HCT116 (cell line): Measurements from ENCODE around the gene C11orf21. TPM values are rescaled to one million over a fixed set of nuclear protein-coding genes. Genes with fewer than 3 reads are reported as not detected.

Experiments used
- ATAC-seq: fragments of 200-7000 bp; cut with Tn5 transposase; 2 replicates; pipeline ENCODE4 v1.9.1; 2020; ENCODE audit warnings: mild to moderate bottlenecking, moderate library complexity
- BruUV-seq: library from RNA; stranded (reverse); fragments of 400-500 nt; replicated peaks from 2 replicates; lab custom pipeline; 2021; lab: Mats Ljungman, UMichigan
- CTCF ChIA-PET: fragments of 300-600 bp; sonication (Branson Sonifier 250); formaldehyde crosslinking; loops from one replicate; lab custom pipeline; 2021; ENCODE audit warnings: antibody characterized with exemption; lab: Charles Lee
- POLR2A ChIA-PET: fragments of 300-600, 350-600 bp; sonication (Branson Sonifier 250); formaldehyde crosslinking; loops from one replicate; lab custom pipeline; 2021; ENCODE audit warnings: antibody characterized with exemption; lab: Charles Lee
- RAD21 ChIA-PET, 2 experiments: fragments of 300-600 bp; sonication (Branson Sonifier 250); formaldehyde crosslinking; loops; one replicate each; lab custom pipeline; 2023; ENCODE audit warnings: low total read pairs in 2 of 2; ENCODE audit not compliant: uncharacterized antibody in 2 of 2, unreplicated experiment in 2 of 2, low non-redundant PET in 1 of 2; lab: Charles Lee
- DNase-seq: peaks from one replicate; pipeline ENCODE4 v3.0.0-alpha.2; 2010; ENCODE audit warnings: low read depth, low spot score
- H2AFZ ChIP-seq: fragments of 200-600 bp; shearing (Covaris generic), sonication (generic); 2 replicates; pipeline ENCODE4 v1.6.1; 2017; ENCODE audit warnings: low read depth, mixed run types, mixed read lengths, antibody characterized with exemption, low read length; ENCODE audit not compliant: poor library complexity, severe bottlenecking
- H3K27ac ChIP-seq: 2 replicates; pipeline ENCODE4 v1.5.1; 2012; ENCODE audit warnings: low read depth, low read length
- H3K27me3 ChIP-seq: fragments of 200-600 bp; sonication (generic); 2 replicates; pipeline ENCODE4 v1.6.1; 2016; ENCODE audit warnings: mixed run types, low read length, mixed read lengths; ENCODE audit not compliant: insufficient read depth
- H3K36me3 ChIP-seq, 2 experiments: fragments of 200-500 bp in 1 of 2; fragments of 200-600 bp in 1 of 2; sonication (Bioruptor generic) in 1 of 2; sonication (generic) in 1 of 2; 2 replicates each; pipeline versions ENCODE4 v1.5.1 to v1.6.1; 2014 to 2016; ENCODE audit warnings: low read length in 2 of 2, inconsistent platforms in 1 of 2, mixed read lengths in 1 of 2, mixed run types in 1 of 2; ENCODE audit not compliant: insufficient read depth in 2 of 2, control insufficient read depth in 1 of 2
- H3K4me1 ChIP-seq, 2 experiments: fragments of 200-600 bp in 1 of 2; sonication (generic) in 1 of 2; 2 replicates each; pipeline versions ENCODE4 v1.5.1 to v1.6.1; 2012 to 2017; ENCODE audit warnings: low read length in 2 of 2, inconsistent platforms in 1 of 2, mild to moderate bottlenecking in 1 of 2, mixed read lengths in 1 of 2, mixed run types in 1 of 2, moderate library complexity in 1 of 2; ENCODE audit not compliant: insufficient read depth in 2 of 2, control insufficient read depth in 1 of 2
- H3K4me2 ChIP-seq: fragments of 200-600 bp; sonication (generic); 2 replicates; pipeline ENCODE4 v1.6.1; 2017; ENCODE audit warnings: mixed run types, low read length, mixed read lengths
- H3K4me3 ChIP-seq, 2 experiments: fragments of 200-600 bp in 1 of 2; sonication (generic) in 1 of 2; replicated peaks in 1 of 2; 2 replicates each; pipeline ENCODE4 v1.5.1; 2011 to 2016; ENCODE audit warnings: low read length in 2 of 2, control low read depth in 1 of 2, low read depth in 1 of 2, mild to moderate bottlenecking in 1 of 2, mixed read lengths in 1 of 2, mixed run types in 1 of 2
- H3K79me2 ChIP-seq: fragments of 200-600 bp; sonication (generic); 2 replicates; pipeline ENCODE4 v1.6.1; 2017; ENCODE audit warnings: mild to moderate bottlenecking, mixed run types, low read length, moderate library complexity, mixed read lengths; ENCODE audit not compliant: insufficient read depth
- H3K9ac ChIP-seq: fragments of 200-600 bp; sonication (generic); 2 replicates; pipeline ENCODE4 v1.6.1; 2016; ENCODE audit warnings: low read length, mixed read lengths
- H3K9me2 ChIP-seq: fragments of 200-600 bp; sonication (generic), shearing (Covaris generic); 2 replicates; pipeline ENCODE4 v1.6.1; 2017; ENCODE audit warnings: mixed run types, mild to moderate bottlenecking, moderate library complexity; ENCODE audit not compliant: insufficient read depth
- H3K9me3 ChIP-seq, 2 experiments: fragments of 200-500 bp in 1 of 2; fragments of 200-600 bp in 1 of 2; sonication (Bioruptor generic) in 1 of 2; sonication (generic) in 1 of 2; 2 replicates each; pipeline ENCODE4 v1.6.1; 2014 to 2017; ENCODE audit warnings: low read length in 2 of 2, mixed read lengths in 2 of 2, inconsistent platforms in 1 of 2, low read depth in 1 of 2, mild to moderate bottlenecking in 1 of 2, mixed run types in 1 of 2, moderate library complexity in 1 of 2; ENCODE audit not compliant: control insufficient read depth in 1 of 2, insufficient read depth in 1 of 2
- H4K20me1 ChIP-seq: fragments of 200-600 bp; sonication (generic), shearing (Covaris generic); 2 replicates; pipeline ENCODE4 v1.6.1; 2017; ENCODE audit warnings: mixed run types, mild to moderate bottlenecking, moderate library complexity; ENCODE audit not compliant: insufficient read depth
- CEBPB ChIP-seq: IDR thresholded peaks from 2 replicates; pipeline ENCODE4 v1.6.1; 2012; ENCODE audit warnings: low read depth
- ELF1 ChIP-seq: IDR thresholded peaks from 2 replicates; pipeline ENCODE4 v1.6.1; 2012; ENCODE audit warnings: low read depth, borderline replicate concordance
- EZH2 ChIP-seq: fragments of 200-600 bp; sonication (generic); IDR thresholded peaks from 2 replicates; pipeline ENCODE4 v1.6.1; 2017; ENCODE audit warnings: antibody characterized with exemption, mixed run types
- EZH2phosphoT487 ChIP-seq: fragments of 200-600 bp; IDR thresholded peaks from 2 replicates; pipeline ENCODE4 v1.6.1; 2018; ENCODE audit warnings: antibody characterized with exemption, borderline replicate concordance
- POLR2AphosphoS5 ChIP-seq: IDR thresholded peaks from 2 replicates; pipeline ENCODE4 v1.6.1; 2011; ENCODE audit warnings: mild to moderate bottlenecking, low read depth, low read length, moderate library complexity
- RAD21 ChIP-seq: IDR thresholded peaks from 2 replicates; pipeline ENCODE4 v1.6.1; 2012; ENCODE audit warnings: low read depth, mild to moderate bottlenecking
- SP1 ChIP-seq: IDR thresholded peaks from 2 replicates; pipeline ENCODE4 v1.6.1; 2012; ENCODE audit warnings: low read depth
- YY1 ChIP-seq: IDR thresholded peaks from 2 replicates; pipeline ENCODE4 v1.6.1; 2011; ENCODE audit warnings: low read length, low read depth, moderate library complexity, mild to moderate bottlenecking; ENCODE audit not compliant: insufficient replicate concordance; ENCODE audit errors: extremely low read depth
- intact Hi-C: fragments of 100-400 bp; cut with micrococcal nuclease; formaldehyde crosslinking; loops from 2 replicates; pipeline ENCODE4 v1.10.0; 2022
- total RNA-seq: library from RNA; stranded (reverse); gene quantifications from one replicate; pipeline ENCODE4 v1.2.1, GENCODE V29; 2021; ENCODE audit not compliant: unreplicated experiment
- TF ChIP-seq, protein P1 (sequence below): IDR thresholded peaks from 2 replicates; pipeline ENCODE4 v1.6.1; 2012; ENCODE audit warnings: low read depth
- TF ChIP-seq, protein P2 (sequence below): IDR thresholded peaks from 2 replicates; pipeline ENCODE4 v1.6.1; 2012
- TF ChIP-seq, protein P3 (sequence below), 3 experiments: fragments of 200-600 bp in 1 of 3; sonication (generic) in 1 of 3; IDR thresholded peaks in 2 of 3; conservative IDR thresholded peaks in 1 of 3; 2 replicates each; pipeline ENCODE4 v1.5.1; 2012 to 2017; ENCODE audit warnings: low read depth in 2 of 3, low read length in 2 of 3, antibody characterized with exemption in 1 of 3, borderline replicate concordance in 1 of 3, control low read depth in 1 of 3, mild to moderate bottlenecking in 1 of 3, mixed read lengths in 1 of 3, mixed run types in 1 of 3, moderate library complexity in 1 of 3; ENCODE audit not compliant: insufficient read depth in 1 of 3

C11orf21 gene
- total RNA-seq, 1 experiment from 2014 or later = not detected

DNA sequence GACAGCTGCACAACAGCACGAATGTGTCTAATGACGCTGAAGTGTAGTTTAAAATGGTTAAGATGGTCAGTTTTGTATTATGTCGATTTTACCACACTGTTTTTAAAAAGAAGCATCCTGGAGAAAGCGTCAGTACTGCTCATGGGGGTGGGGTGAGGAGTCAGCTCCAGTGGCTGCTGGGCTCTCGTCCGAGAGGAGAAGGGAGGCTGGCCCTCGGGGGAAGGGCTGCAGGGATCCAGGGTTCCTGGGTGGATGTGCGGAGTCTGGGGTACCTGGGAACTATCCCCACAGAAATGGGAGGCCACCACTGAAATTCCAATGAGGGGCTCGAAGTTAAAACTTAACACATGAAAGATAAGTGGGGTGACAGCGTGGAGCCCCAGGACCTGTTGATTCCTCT, 11.9 kb downstream of the C11orf21 start:
- intact Hi-C loops = no loop called here
- POLR2A ChIA-PET = no interaction called here
- RAD21 ChIA-PET = no interaction called here

More for the DNA sequence above, 11.9 kb downstream of the C11orf21 start:
- Histone ChIP-seq H3K79me2 (no peaks in the 10 kb centered on the region), H3K4me2 (no peak overlapping the region), H3K4me1 (no peaks in the 10 kb centered on the region), H2AFZ (no peak overlapping the region), H3K4me3 (no peak overlapping the region), H4K20me1 (no peaks in the 10 kb centered on the region), H3K27me3 (peaks cover 12% of the 10 kb centered on the region; the same call in 1 of the 2 replicates), H3K9me3 (no peaks in the 10 kb centered on the region), H3K36me3 (no peaks in the 10 kb centered on the region), H3K9me2 (no peaks in the 10 kb centered on the region), H3K9ac (no peak overlapping the region), H3K27ac (no peak overlapping the region)
- CTCF ChIA-PET = no interaction called here
- no peak for ATAC-seq
- DNase-seq = no peak
- TF ChIP-seq POLR2AphosphoS5 (no peak), EZH2 (no peak), RAD21 (no peak), YY1 (no peak), SP1 (no peak), ELF1 (no peak), CEBPB (no peak), EZH2phosphoT487 (no peak)
- TF ChIP-seq, protein P1, sequence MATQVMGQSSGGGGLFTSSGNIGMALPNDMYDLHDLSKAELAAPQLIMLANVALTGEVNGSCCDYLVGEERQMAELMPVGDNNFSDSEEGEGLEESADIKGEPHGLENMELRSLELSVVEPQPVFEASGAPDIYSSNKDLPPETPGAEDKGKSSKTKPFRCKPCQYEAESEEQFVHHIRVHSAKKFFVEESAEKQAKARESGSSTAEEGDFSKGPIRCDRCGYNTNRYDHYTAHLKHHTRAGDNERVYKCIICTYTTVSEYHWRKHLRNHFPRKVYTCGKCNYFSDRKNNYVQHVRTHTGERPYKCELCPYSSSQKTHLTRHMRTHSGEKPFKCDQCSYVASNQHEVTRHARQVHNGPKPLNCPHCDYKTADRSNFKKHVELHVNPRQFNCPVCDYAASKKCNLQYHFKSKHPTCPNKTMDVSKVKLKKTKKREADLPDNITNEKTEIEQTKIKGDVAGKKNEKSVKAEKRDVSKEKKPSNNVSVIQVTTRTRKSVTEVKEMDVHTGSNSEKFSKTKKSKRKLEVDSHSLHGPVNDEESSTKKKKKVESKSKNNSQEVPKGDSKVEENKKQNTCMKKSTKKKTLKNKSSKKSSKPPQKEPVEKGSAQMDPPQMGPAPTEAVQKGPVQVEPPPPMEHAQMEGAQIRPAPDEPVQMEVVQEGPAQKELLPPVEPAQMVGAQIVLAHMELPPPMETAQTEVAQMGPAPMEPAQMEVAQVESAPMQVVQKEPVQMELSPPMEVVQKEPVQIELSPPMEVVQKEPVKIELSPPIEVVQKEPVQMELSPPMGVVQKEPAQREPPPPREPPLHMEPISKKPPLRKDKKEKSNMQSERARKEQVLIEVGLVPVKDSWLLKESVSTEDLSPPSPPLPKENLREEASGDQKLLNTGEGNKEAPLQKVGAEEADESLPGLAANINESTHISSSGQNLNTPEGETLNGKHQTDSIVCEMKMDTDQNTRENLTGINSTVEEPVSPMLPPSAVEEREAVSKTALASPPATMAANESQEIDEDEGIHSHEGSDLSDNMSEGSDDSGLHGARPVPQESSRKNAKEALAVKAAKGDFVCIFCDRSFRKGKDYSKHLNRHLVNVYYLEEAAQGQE = no peak
- TF ChIP-seq, protein P2, sequence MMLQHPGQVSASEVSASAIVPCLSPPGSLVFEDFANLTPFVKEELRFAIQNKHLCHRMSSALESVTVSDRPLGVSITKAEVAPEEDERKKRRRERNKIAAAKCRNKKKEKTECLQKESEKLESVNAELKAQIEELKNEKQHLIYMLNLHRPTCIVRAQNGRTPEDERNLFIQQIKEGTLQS = no peak
- TF ChIP-seq, protein P3, sequence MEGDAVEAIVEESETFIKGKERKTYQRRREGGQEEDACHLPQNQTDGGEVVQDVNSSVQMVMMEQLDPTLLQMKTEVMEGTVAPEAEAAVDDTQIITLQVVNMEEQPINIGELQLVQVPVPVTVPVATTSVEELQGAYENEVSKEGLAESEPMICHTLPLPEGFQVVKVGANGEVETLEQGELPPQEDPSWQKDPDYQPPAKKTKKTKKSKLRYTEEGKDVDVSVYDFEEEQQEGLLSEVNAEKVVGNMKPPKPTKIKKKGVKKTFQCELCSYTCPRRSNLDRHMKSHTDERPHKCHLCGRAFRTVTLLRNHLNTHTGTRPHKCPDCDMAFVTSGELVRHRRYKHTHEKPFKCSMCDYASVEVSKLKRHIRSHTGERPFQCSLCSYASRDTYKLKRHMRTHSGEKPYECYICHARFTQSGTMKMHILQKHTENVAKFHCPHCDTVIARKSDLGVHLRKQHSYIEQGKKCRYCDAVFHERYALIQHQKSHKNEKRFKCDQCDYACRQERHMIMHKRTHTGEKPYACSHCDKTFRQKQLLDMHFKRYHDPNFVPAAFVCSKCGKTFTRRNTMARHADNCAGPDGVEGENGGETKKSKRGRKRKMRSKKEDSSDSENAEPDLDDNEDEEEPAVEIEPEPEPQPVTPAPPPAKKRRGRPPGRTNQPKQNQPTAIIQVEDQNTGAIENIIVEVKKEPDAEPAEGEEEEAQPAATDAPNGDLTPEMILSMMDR (IDR thresholded peaks at IDR 0.05 in 2 of 3, conservative IDR thresholded peaks at IDR 0.05 in 1 of 3; ENCODE audit: borderline replicate concordance in 1 of 3, insufficient read depth in 1 of 3, low read depth in 2 of 3, low read length in 2 of 3) = no peak
- BruUV-seq = no TSS peak
